ENCODE results near the gene SACS.
"Not testable (repeated sequence)": the region's sequence is repeated elsewhere in the genome, so short reads cannot be mapped to it uniquely, and the experiment has no call there.

The SACS gene

DNA sequence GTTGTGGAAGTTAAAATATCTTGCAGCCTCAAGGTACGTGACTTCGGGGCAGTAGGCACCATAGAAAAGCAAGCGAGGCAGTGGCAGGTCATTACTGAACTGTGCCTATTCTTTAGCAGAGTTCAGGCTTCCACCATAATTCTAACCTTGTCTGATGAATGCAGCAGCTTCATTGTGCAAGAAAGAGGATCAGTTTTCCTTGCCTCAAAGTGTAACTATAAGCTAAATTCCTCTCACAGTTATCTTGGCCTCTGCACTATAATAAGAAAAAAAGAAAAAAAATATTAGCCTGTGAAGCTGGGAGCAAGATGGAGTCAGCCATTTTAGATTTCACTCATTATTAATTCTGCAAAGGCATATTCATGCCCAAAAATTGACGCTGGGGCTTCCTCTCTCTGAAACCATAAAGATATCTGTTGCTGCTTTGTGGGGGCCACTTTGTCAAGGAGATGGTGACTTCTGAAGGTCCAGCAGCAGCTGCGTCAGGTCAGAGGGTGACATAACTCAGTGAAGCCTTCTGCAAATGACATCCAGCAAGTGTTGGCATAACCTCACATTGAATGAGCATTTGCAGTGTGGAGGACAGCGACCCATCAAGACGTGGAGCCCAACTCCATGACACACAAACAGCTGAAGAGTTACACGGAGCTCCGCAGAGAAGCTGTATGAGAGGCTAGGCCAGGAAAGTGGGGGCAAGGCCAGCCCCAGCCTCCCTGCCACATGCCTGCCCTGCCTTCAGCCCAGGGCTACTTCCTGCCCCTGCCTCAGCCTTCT is 23.1 kb upstream of the SACS start:
- no peak for DNase-seq (ENCODE audit: low spot score)

DNA sequence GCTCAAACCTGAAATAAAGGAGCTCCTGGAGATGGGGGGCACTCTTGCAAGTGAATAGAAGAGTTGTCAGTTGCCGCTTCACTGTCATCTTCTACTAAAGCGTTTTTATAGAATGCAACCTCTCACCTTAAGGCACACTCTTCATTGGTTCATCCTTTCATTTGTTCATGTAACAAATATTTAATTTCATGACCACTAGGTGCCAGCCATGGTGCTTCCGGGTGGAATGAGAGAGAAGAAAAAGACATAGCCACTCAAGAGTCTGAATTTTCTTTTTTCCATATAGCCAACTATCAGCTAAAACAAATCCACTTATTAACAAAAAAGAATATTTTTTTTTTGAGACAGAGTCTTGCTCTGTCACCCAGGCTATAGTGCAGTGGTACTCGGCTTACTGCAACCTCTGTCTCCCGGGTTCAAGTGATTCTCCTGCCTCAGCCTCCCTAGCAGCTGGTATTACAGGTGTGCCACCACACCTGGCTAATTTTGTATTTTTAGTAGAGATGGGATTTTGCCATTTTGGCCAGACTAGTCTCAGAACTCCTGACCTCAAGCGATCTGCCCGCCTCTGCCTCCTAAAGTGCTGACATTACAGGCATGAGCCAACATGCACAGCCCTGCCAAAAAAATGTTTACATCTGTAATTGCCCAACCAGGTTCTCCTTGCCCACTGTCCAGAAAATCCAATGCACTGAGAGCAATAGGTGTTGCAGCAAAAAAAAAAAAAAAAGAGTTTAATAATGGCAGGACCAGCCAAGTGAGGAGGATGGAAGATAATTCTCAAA is 22.1 kb upstream of the SACS start:
- DNase-seq (ENCODE audit: low spot score) = no peak

DNA sequence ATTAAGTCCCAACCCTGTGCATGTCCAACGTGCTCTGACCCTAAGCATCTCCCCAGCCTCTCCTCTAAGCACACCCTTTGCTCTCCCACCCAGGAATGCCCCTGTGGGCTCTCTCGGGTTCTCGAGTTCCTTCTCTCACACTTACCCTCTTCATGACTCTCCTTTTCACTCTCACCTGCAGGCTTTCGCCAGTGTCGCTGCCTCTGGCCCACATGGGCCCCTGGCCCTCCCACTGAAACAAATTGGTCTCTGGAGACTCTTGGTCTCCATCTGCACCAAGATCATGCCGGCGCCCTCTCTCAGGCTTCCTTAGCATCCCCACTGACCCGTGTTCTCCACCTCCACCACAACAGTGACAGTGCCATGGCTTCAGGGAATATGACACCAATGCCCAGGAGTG is 19.6 kb upstream of the SACS start:
- DNase-seq (ENCODE audit: low spot score) = no peak

DNA sequence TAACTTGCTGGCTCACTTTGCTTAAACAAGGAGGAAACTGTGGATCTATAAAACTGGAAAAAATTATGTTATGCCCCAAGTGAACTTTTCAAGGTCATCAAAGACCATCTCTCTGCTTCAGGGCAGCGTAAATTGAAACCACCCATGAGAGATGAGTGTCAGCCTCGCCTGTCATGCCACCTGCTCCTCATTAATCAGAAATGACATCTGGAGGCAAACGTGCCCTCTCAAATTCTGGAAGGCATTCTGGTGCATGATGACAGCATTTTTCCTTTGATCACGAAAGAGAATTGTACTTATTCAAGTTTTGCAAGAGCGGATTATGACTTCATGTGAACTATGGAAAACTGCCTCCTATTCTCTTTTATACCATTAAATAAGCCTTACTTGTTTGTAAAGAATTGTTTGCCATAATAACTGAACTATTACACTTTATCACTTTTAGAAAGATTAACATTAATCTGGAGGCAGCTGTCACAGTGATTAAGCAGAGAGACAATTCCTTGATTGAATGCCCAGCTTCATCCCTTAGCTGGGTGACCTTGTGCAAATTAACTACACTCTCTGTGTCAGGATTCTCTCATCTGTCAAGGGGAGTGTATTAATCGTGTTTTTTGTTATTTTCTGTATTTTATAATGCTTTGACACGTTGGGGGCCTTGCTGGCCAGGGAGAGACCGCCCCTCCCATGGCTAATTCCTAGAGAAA is 17.0 kb upstream of the SACS start:
- DNase-seq (ENCODE audit: low spot score) = no peak

DNA sequence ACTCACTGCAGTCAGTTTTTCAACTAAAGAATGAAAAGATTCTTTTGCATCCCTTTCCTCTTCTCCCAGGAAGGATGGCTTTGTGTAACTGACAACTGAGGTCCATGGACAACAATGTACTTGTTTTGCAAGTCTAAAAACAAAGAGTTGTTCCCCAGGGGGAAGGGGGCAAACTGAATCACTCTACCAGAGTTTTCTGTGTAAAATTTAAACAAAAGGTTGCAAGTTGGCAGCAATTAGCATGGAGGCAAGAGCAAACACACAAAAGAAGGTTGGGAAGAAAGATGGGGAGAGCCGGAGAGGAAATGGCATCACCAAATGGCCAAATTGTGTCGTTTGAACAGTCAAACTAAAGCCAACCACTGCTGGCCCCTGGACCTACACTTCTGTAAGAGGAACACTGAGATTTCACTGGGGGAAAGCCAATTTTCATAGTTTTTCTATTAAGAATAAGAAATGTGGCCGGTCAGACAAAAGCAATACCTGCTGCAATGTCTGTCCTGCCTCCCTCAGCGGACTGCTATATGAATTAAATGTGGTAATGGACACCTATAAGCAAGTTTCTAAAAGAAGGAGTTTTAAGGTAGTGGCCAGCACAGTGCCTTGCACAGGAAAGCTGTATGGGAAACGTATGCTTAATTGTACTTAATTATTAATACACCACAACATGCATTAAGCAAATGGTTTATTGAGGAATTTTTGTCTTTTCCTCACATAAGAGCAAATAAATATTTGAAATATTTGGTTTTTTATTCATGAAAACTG is 16.1 kb upstream of the SACS start:
- no peak for DNase-seq (ENCODE audit: low spot score)

DNA sequence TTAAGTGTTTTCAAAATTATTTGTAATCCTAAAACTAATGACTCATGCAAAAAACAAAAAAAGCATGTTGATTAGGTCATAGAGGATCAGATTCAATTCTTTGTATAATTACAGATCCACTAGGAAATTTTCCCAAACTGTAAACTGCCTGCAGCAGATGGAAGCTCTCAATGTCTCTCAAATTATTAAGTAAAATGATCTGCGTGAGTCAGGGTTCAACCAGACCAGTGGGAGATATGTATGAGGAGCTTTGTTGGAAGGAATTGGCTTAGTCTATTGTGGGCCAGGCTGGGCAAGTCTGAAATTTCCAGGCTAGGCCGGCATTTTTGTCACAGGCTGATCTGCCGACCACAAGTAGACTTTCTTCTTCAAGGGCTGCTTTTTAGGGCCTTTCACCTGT is 14.4 kb upstream of the SACS start:
- no peak for DNase-seq (ENCODE audit: low spot score)

DNA sequence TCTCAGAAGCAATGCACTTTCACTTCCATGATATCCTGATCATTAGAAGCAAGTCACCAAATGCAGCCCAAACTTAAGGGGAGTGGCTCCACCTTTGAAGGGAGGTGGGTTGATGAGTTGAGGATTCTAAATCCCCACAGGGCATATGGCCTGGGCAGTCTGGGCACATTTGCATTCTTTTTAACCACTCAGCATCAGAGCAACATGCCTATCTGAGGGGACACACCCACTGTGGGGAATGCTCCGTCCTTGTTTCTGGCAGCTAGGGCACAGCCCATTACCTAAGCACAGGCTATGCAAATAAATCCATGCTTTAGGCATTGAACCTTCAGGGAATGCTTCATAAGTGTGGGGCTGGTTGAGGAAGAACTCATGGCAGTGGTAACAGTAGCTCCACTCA is 12.3 kb upstream of the SACS start:
- no peak for DNase-seq (ENCODE audit: low spot score)

DNA sequence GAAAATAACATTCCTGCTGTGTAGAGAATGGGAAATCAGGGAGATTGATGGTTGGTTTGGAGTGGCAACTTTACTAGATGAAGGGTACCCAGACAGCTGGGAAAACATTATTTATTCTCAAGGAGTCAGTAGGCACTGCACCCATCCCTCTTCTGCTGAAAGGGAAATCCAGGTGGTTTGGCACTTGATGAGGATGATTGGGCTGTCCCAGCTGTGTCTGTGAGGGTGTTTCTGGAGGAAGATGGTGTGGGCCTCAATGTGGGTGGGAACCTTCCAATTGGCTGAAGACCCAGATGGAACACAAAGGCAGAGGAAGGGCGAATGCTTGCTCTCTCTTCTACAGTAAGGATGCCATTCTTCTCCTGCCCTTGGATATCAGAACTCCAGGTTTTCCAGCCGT is 10.4 kb upstream of the SACS start:
- DNase-seq (ENCODE audit: low spot score) = no peak

DNA sequence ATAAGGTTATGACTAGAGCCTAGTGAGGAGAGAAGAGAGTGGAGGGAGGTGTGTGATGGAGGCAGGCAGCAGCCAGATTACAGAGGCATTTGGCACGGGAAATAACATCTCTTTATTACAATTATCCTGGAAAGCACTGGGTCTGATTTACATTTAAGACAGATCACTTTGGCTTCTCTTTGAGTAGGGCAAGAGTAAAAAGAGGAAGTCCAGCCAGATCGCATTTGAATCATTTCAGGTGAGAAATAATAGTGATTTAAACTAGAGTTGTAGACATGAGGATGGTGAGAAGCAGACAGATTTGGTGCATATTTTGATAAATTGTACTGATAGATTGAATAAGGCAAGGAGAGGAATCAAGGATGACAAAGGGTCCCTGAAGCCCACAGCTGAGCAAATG is 9.6 kb upstream of the SACS start:
- DNase-seq (ENCODE audit: low spot score) = no peak

DNA sequence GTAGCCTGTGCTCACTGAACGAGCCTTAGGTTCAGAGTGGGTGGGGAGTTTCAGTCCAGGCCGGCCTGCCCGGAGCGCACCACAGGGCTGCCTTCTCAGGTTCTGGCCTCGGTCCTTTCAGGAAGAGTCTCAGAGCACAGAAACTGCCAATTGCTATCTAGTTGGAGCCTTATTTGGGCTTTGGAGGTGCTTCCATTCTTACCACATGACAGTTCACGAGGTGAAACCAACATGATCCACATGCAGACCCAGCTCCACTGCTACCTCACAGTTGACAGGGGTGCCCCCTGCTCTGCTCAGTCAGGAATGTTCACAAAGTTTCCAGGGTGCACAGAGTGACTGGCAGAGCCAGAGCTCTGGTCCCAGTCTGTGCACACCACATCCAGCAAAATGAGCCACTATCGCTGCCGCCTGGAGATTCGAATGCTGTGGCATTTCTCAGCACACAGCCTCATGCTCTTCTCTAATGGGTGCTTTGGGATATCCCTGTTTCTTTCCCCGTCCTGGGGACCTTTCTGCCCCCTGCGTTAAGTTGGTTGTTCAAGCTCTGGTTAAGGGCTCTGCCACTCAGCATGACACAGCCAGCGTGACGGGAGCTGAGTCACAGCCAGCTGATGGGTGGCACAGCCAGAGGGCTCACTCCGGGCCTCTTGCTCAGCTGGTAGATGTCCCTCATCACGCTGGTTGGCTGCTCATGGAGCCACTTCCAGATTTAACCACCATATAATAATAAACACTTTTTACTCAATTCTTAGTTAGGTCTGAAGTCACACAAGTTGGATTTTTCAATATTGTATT is 7.5 kb upstream of the SACS start:
- DNase-seq (ENCODE audit: low spot score) = no peak

DNA sequence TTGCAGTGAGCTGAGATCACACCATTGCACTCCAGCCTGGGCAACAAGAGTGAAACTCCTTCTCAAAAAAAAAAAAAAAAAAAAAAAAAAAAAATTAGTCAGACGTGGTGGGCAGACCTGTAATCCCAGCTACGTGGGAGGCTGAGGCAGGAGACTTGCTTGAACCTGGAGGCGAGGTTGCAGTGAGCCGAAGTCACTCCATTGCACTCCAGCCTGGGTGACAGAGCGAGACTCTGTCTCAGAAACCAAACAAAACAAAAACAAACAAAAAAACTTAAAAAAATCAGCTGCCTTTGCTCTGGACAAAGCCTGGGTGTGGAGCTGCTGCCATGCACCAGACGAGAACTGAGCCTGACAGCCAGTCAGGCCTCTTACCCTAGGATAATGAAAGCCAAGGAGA is 6.8 kb upstream of the SACS start:
- not testable (repeated sequence) for DNase-seq (ENCODE audit: low spot score)

DNA sequence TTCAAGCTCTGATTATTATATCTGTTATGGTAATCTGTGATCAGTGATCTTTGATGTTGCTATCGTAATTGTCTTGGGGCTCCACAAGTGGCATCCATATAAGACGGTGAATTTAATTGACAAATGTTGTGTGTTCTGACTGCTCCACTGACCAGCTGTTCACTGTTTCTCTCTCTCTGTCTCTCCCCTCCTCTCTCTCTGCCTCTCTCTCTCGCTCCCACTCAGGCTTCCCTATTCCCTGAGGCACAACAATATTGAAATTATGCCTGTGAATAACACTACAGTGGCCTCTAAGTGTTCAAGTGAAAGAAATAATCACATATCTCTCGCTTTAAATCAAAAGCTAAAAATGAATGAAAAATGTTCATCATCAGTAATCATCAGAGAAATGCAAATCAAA is 4.4 kb upstream of the SACS start:
- no peak for DNase-seq (ENCODE audit: low spot score)

DNA sequence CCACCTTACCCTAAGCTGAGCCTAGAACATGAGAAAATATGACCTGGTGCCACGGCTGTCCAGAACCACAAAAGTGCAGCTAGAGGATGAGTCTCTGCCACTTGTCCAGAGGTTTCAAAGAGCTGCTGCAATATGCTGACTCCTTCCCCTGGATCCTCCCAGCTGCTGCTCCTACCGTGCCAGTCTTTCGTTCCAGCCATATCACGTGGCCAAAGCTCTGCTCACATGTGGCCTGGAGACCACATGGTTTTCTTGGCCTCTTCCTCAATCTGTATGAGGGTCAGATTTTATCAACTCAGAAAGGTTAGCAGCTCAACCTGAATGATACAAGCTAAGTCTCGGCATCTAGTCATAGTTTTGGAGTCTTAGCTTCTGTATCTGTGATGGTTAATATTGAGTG is 3.2 kb upstream of the SACS start:
- no peak for DNase-seq (ENCODE audit: low spot score)

DNA sequence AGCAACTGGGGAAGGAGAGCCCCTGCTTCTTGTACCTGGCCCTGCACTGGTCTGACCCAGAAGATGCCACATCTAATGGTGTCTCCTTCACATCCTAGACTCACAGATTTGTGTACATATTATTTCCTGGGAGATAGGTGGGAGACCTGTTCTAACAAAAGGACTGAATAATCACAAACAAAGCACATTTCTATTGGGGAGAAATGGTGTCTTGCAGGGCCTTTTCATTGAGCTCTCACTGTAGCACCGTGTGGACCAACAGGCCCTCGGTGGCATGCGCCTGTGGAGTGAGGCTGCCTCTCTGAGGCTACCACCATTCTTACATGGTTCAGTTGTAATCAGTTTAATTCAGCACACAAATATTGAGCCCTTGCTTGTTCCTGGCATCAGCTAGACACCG is 989 bp upstream of the SACS start:
- DNase-seq (ENCODE audit: low spot score) = no peak

DNA sequence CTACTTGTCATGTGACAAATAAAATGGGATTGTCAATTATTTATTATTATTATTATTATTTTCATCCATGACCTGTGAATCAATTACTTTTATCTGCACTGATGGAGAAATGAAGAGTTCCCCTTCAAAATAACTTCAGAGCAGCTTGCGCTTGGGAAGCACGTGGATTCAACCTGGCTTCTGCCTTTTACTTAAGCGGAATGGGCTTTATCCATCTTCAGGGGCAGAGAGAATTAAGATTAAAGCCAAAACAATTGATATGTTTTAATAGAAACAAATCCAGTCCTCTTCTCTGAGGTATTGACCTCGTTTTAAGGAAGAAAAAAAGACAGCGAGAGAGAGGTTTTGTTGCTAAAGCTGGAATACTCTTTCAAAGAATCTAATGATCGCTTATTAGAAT is 876 bp downstream of the SACS start:
- no peak for DNase-seq (ENCODE audit: low spot score)

DNA sequence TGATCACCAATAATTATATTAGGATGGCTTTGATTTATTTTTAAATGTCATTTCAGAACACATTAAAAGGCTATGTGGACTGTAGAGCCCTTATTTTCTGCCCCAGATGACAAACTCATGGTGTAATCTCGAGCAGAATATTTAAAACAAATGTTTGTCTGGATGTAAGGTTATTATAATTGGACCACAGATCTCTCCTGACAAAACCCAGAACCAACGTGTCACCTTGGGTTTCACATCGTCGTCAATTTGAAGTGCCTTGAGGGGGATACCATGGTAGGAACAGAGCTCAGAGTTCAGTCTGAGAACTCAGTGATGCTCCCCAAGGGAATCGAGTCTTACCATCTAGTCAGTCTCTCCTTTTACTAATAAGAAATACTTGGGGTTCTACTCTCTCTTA is 2.8 kb downstream of the SACS start:
- no peak for DNase-seq (ENCODE audit: low spot score)

DNA sequence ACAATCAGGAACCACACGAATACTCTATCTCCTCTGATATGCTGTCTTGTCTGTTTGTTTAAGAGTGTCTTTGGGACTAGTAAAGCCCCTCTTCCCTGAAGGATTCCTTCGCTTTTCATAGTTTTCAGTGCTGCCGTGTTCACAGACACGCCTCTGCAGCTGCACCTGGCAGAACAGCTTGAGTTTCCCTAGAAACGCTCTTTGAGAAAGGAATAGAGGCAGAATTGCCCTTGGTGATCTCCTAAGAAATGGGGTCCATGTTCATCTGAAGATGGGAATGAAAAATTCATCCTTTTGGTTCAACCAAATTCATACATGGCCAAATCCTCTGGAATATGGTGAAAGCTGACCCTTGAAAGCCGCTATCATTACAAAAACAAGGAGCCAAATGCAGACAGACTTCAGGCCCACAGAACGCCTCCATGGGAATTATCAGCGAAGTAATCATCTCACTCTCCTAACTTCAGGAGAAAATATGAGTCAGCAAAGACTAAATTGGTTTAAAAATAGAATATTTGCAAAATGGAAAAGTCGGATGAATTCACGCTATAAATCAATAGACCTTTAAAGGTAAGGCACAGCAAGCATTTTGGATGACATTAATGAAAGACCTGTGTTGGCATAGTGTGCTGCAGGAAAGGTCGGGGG is 5.5 kb downstream of the SACS start:
- no peak for DNase-seq (ENCODE audit: low spot score)

DNA sequence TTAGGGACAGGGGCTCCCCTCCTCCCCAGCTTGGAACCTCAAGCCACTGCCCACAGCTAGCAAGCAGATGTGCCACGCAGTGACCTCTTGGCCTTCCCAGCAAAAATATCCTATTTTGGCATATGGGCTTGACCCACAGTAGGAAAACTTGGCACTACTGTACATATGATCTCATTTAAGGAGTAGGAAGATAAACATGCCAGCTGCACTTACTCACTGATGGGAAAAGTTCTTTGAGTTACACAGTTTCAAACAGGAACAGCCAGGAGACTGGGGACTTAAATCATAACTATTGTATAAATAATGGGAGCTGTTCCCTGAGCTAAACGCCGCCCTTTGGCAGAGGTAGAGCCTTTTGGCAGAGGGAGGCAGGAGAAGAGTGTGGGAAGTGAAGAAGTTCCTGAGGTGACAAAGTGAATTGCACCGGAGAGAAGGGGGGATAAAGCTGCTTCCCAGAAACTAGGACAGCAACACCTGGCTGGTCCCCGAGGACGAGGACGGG is 6.1 kb downstream of the SACS start:
- DNase-seq (ENCODE audit: low spot score) = peak; percentile 45

DNA sequence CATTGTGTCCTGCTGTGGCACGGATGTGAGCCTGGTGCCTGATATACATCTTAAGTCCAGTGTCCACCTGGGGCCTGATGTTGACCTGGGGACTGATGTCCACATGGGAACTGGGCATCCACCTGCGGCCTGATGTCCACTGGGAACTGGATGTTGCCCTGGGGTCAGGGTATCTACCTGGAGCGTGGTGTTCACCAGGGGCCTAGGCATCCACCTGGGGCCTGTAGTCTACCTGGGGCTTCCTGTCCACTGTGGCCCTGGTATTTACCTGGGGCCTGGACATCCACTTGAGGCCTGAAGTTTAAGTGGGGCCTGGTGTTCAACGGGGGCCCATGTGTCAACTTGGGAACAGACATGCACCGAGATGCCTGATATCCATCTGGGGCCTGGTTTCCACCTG is 11.9 kb downstream of the SACS start:
- DNase-seq (ENCODE audit: low spot score) = no peak

DNA sequence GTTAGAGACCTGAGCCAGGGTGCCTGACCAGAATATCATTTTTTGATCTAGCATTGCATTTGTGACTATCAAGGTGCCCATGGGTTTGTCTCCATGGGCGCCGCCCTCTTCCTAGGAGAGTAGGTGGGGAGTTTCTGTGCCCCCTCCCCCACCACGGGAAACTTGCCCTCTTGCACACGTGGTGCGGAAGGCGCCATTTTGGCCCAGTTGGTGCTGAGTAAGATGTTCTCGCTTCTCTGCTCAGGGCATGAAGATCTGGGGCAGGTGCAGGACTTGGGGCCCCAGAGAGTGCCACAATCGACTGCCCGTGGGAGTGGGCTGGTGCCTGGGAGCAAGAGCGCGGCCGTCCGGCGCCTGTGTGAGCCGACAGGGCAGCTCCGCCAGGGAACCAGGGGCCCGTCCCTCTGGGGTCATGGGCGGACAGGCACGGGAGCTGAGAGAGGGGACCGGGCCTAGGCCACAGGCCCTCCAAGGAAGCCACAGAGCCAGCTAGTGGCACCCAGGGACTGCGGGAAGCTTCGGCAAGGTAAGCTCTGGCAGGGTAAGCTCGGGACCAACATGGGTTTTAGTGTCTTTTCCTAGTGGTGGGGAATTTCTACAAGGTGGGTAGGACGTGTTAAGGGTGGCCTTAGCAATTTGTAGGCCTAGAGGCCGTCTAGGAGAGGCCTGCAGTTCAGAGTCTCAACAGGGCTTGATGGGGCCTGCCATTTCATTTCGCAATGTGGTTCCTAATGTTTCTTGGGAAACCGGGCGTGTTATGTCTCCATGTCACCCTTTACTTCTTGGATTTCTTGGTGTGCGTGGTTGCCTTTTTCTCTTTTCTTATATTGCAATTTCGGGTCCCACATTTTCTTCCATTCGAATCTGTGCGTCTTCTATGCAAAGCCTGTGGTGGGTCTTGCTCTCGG is 14.5 kb downstream of the SACS start:
- DNase-seq (ENCODE audit: low spot score) = no peak
